ENCODE data around the gene OXGR1. TPM values are rescaled to one million over a fixed set of nuclear protein-coding genes. Genes with fewer than 3 reads are reported as not detected.

OXGR1 gene
- total and polyA plus RNA-seq, 9 of the 15 experiments (the other 6 are each of a cell fraction or from before 2014, with no cell fraction given): 0.03 TPM; not detected in 8

GRCh38 chr13:96992633-96993032 is 1.6 kb downstream of the OXGR1 start:
- Histone ChIP-seq H3K4me3 (no peak overlapping the region), H3K9ac (ENCODE audit: insufficient read depth in 1 of 2, low read depth in 2 of 2, low read length in 2 of 2) (no peak overlapping the region), H3K4me1 (replicated peaks in 1 of 2; ENCODE audit: control insufficient read depth in 2 of 2, insufficient read depth in 2 of 2, low read length in 2 of 2) (peaks cover 0 to 7% of the 10 kb centered on the region in 2 experiments; a peak in 1 of 5 replicates), H3K27ac (ENCODE audit: extremely low read depth, low read depth, low read length) (no peak overlapping the region), H3K36me3 (ENCODE audit: control insufficient read depth, insufficient read depth, low read length) (no peaks in the 10 kb centered on the region), H3K79me2 (ENCODE audit: control insufficient read depth, insufficient read depth, low read length) (no peaks in the 10 kb centered on the region), H3K9me3 (replicated peaks; ENCODE audit: control insufficient read depth, insufficient read depth, low read depth, low read length) (no peaks in the 10 kb centered on the region), H3K9me1 (ENCODE audit: control insufficient read depth, insufficient read depth, low read length) (no peaks in the 10 kb centered on the region), H2AFZ (ENCODE audit: low read depth, low read length) (no peak overlapping the region), H3K4me2 (ENCODE audit: insufficient read depth, low read length) (no peak overlapping the region), H3K27me3 (ENCODE audit: control insufficient read depth in 2 of 2, insufficient read depth in 2 of 2, low read length in 2 of 2) (peaks cover 2 to 20% of the 10 kb centered on the region in 2 experiments; a peak in 3 of 5 replicates), H4K20me1 (replicated peaks; ENCODE audit: control insufficient read depth, insufficient read depth, low read length) (no peaks in the 10 kb centered on the region)
- WGBS (ENCODE audit: insufficient coverage, low coverage, missing lambda C conversion rate): 0% methylated on average over 1 of the region's 2 CpGs
- ATAC-seq: no peak
- intact Hi-C loops (cut with micrococcal nuclease) (no loop called here), in situ Hi-C loops (cut with MboI) (no loop called here)
- FAIRE-seq: no peak
- BruUV-seq (replicated peaks): no TSS peak
- CTCF ChIA-PET (ENCODE audit: low intra/inter-chr PET ratio): no interaction called here
- POLR2A ChIA-PET: no interaction called here
- DNase-seq (ENCODE audit: extremely low read depth in 1 of 4, low spot score in 3 of 4): no peak
- no peak for TF ChIP-seq SNAPC5 (CRISPR knock-in tag; IDR thresholded peaks at IDR 0.05)
- TF ChIP-seq KDM4B (IDR thresholded peaks at IDR 0.05; ENCODE audit: borderline replicate concordance in 2 of 2, low read depth in 1 of 2): no peak
- TF ChIP-seq ZNF512 (tag; IDR thresholded peaks at IDR 0.05): no peak
- TF ChIP-seq E2F8 (IDR thresholded peaks at IDR 0.05; ENCODE audit: low read depth, partially characterized antibody): no peak
- TF ChIP-seq RAD51 (IDR thresholded peaks at IDR 0.05; ENCODE audit: borderline replicate concordance, low read depth): no peak
- TF ChIP-seq HNRNPK (IDR thresholded peaks at IDR 0.05; ENCODE audit: low read depth, low read length, poor library complexity, severe bottlenecking): no peak
- no peak for TF ChIP-seq GATAD2A (IDR thresholded peaks at IDR 0.05)
- no peak for TF ChIP-seq BACH1 (tag; IDR thresholded peaks at IDR 0.05)
- TF ChIP-seq SAP30 (IDR thresholded peaks at IDR 0.05; ENCODE audit: borderline replicate concordance, insufficient read depth, low read depth, low read length, poor library complexity, severe bottlenecking): no peak
- TF ChIP-seq RBM17 (IDR thresholded peaks at IDR 0.05; ENCODE audit: borderline replicate concordance, low read depth, low read length): no peak
- TF ChIP-seq HMGXB4 (CRISPR knock-in tag; IDR thresholded peaks at IDR 0.05): no peak
- no peak for TF ChIP-seq PTRF (tag; IDR thresholded peaks at IDR 0.05)
- TF ChIP-seq HIVEP1 (CRISPR knock-in tag; IDR thresholded peaks at IDR 0.05): no peak
- no peak for TF ChIP-seq POLR2H (tag; IDR thresholded peaks at IDR 0.05; ENCODE audit: low read depth)

Measured in K562 (cell line).